ENCODE results near the gene KIF26B.

- TF ChIP-seq CTCF (conservative IDR thresholded peaks at IDR 0.05; ENCODE audit: low read length) (no peak), EZH2phosphoT487 (IDR thresholded peaks at IDR 0.05; ENCODE audit: borderline replicate concordance) (no peak)
Observed at GRCh38 chr1:245129319-245130240, 25.2 kb upstream of the KIF26B start.

All from Loucy (cell line).